A673 (cell line): ENCODE results near the gene RAB28.

ENCODE experiments used
- EZH2 ChIP-seq: fragments of 200-600 bp; sonication (generic); IDR thresholded peaks from 2 replicates; pipeline ENCODE4 v1.6.1; 2017; ENCODE audit warnings: borderline replicate concordance, low read depth, mild to moderate bottlenecking, mixed read lengths, antibody characterized with exemption, low read length; ENCODE audit not compliant: poor library complexity, severe bottlenecking
- TF ChIP-seq, protein P1 (sequence below): fragments of 300-800, 200-600 bp; sonication (generic); conservative IDR thresholded peaks from 2 replicates; pipeline ENCODE4 v1.5.1; 2017; ENCODE audit warnings: low read depth, mild to moderate bottlenecking, antibody characterized with exemption, low read length, moderate library complexity, mixed read lengths

DNA sequence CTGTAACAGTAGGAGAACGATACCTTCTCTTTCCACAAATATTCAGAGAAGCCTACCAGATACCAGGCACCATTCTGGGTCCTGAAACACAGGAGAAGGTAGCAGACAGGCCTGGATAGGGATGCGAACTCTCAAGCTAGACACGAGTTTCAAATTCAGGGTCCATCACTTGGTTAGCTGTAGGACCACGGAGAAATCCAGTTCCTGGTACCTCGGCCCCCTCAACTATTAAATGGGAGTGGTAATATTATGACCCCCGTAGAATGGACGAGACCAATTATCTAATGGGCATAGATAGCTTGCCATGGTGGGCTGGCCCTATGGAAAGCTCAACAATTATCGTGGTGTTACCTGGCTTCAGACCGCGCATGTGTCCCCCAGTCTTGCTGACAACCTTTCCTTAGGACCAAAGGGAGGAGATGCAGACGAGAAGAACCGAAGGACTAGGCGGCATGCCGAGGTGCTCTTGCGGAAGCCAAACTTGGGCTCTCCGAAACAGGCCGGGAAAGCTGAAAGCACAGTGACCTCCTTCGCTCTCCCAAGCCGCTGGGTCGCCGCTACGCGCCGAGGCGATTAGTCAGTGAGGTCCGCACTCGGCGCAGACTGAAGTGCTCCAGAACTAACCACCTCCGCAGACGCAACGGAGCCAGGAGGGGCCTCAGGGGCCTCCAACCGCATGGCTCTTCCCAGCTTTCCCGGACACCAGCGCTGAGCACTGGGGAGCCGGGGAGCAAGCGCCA lies 40.5 kb upstream of the RAB28 start:
- TF ChIP-seq, protein P1, sequence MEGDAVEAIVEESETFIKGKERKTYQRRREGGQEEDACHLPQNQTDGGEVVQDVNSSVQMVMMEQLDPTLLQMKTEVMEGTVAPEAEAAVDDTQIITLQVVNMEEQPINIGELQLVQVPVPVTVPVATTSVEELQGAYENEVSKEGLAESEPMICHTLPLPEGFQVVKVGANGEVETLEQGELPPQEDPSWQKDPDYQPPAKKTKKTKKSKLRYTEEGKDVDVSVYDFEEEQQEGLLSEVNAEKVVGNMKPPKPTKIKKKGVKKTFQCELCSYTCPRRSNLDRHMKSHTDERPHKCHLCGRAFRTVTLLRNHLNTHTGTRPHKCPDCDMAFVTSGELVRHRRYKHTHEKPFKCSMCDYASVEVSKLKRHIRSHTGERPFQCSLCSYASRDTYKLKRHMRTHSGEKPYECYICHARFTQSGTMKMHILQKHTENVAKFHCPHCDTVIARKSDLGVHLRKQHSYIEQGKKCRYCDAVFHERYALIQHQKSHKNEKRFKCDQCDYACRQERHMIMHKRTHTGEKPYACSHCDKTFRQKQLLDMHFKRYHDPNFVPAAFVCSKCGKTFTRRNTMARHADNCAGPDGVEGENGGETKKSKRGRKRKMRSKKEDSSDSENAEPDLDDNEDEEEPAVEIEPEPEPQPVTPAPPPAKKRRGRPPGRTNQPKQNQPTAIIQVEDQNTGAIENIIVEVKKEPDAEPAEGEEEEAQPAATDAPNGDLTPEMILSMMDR, result no peak
- TF ChIP-seq EZH2, result no peak
